Neural cell (in vitro differentiated cells): ENCODE measurements around the gene EEF1A2. TPM values are rescaled to one million over a fixed set of nuclear protein-coding genes. Genes with fewer than 3 reads are reported as not detected.

Source experiments
- H2AFZ ChIP-seq: fragments of 200-600, 300-800 bp; sonication (generic), shearing (Covaris generic); 2 replicates; pipeline ENCODE4 v1.6.0; 2014; ENCODE audit warnings: low read depth, mild to moderate bottlenecking, antibody characterized with exemption, low read length, moderate library complexity
- H3F3A ChIP-seq: fragments of 200-600 bp; shearing (Covaris generic); 2 replicates; pipeline ENCODE4 v1.6.1; 2016; ENCODE audit warnings: mild to moderate bottlenecking, moderate library complexity, mixed read lengths, antibody characterized with exemption, low read length; ENCODE audit not compliant: insufficient read depth, poor library complexity, severe bottlenecking
- H3K27ac ChIP-seq: fragments of 200-600, 300-800 bp; sonication (generic), shearing (Covaris generic); 2 replicates; pipeline ENCODE4 v1.5.1; 2014; ENCODE audit warnings: mild to moderate bottlenecking, low read length, moderate library complexity
- H3K27me3 ChIP-seq: fragments of 300-800, 200-600 bp; sonication (generic), shearing (Covaris generic); 2 replicates; pipeline ENCODE4 v1.6.0; 2014; ENCODE audit warnings: mild to moderate bottlenecking, low read depth, low read length, moderate library complexity; ENCODE audit not compliant: insufficient read depth
- H3K36me3 ChIP-seq: fragments of 300-800, 200-600 bp; sonication (generic), shearing (Covaris generic); 2 replicates; pipeline ENCODE4 v1.5.1; 2014; ENCODE audit warnings: mild to moderate bottlenecking, antibody characterized with exemption, low read length, moderate library complexity; ENCODE audit not compliant: insufficient read depth
- H3K4me2 ChIP-seq: fragments of 300-800, 200-600 bp; sonication (generic), shearing (Covaris generic); 2 replicates; pipeline ENCODE4 v1.6.0; 2014; ENCODE audit warnings: mild to moderate bottlenecking, low read length
- H3K4me3 ChIP-seq: fragments of 300-800, 200-600 bp; sonication (generic), shearing (Covaris generic); 2 replicates; pipeline ENCODE4 v1.5.1; 2014; ENCODE audit warnings: mild to moderate bottlenecking, low read length, moderate library complexity
- H3K79me2 ChIP-seq: fragments of 200-600 bp; shearing (Covaris generic); replicated peaks from 2 replicates; pipeline ENCODE4 v1.6.0; 2014; ENCODE audit warnings: mild to moderate bottlenecking, low read length, moderate library complexity; ENCODE audit not compliant: insufficient read depth
- H3K9ac ChIP-seq: fragments of 300-800, 200-600 bp; sonication (generic), shearing (Covaris generic); 2 replicates; pipeline ENCODE4 v1.6.1; 2016; ENCODE audit warnings: mild to moderate bottlenecking, low read length, mixed read lengths
- H3K9me2 ChIP-seq: fragments of 200-600 bp; shearing (Covaris generic); 2 replicates; pipeline ENCODE4 v1.6.1; 2016; ENCODE audit warnings: mild to moderate bottlenecking, low read length, mixed read lengths; ENCODE audit not compliant: insufficient read depth
- H3K9me3 ChIP-seq: fragments of 200-600, 300-800 bp; sonication (generic), shearing (Covaris generic); 2 replicates; pipeline ENCODE4 v1.6.1; 2016; ENCODE audit warnings: mild to moderate bottlenecking, mixed run types, low read length, moderate library complexity, mixed read lengths
- H4K20me1 ChIP-seq: fragments of 200-600 bp; shearing (Covaris generic); 2 replicates; pipeline ENCODE4 v1.6.1; 2016; ENCODE audit warnings: mild to moderate bottlenecking, mixed run types; ENCODE audit not compliant: insufficient read depth
- CTCF ChIP-seq: fragments of 450-650 bp; IDR thresholded peaks from 2 replicates; pipeline ENCODE4 v1.5.1; 2014; ENCODE audit warnings: antibody characterized with exemption, mild to moderate bottlenecking, moderate library complexity; ENCODE audit not compliant: poor library complexity, severe bottlenecking
- EP300 ChIP-seq: fragments of 450-650 bp; conservative IDR thresholded peaks from 2 replicates; pipeline ENCODE4 v1.6.1; 2014; ENCODE audit warnings: antibody characterized with exemption, mild to moderate bottlenecking, moderate library complexity; ENCODE audit not compliant: poor library complexity, severe bottlenecking
- EZH2 ChIP-seq: fragments of 200-600, 300-800 bp; shearing (Covaris generic), sonication (generic); IDR thresholded peaks from 2 replicates; pipeline ENCODE4 v1.6.1; 2014; ENCODE audit warnings: antibody characterized with exemption, low read length, borderline replicate concordance, mild to moderate bottlenecking; ENCODE audit not compliant: insufficient read depth, poor library complexity, severe bottlenecking
- MXI1 ChIP-seq: fragments of 450-650 bp; conservative IDR thresholded peaks from 2 replicates; pipeline ENCODE4 v1.6.1; 2014; ENCODE audit warnings: antibody characterized with exemption, mild to moderate bottlenecking; ENCODE audit not compliant: poor library complexity, severe bottlenecking
- POLR2AphosphoS5 ChIP-seq: IDR thresholded peaks from 2 replicates; pipeline ENCODE4 v1.6.1; 2012
- RAD21 ChIP-seq: fragments of 450-650 bp; conservative IDR thresholded peaks from 2 replicates; pipeline ENCODE4 v1.6.1; 2014; ENCODE audit warnings: antibody characterized with exemption, mild to moderate bottlenecking, moderate library complexity
- SMC3 ChIP-seq: fragments of 450-650 bp; conservative IDR thresholded peaks from 2 replicates; pipeline ENCODE4 v1.6.1; 2014; ENCODE audit warnings: antibody characterized with exemption, mild to moderate bottlenecking, moderate library complexity; ENCODE audit not compliant: poor library complexity
- TAF1 ChIP-seq: IDR thresholded peaks from 2 replicates; pipeline ENCODE4 v1.6.1; 2012; ENCODE audit warnings: low read depth
- polyA plus RNA-seq: library from polyadenylated mRNA; depleted of rRNA; stranded (reverse); fragments of >200 nt; gene quantifications from 2 replicates; pipeline ENCODE4 v1.2.3, GENCODE V29; 2014
- TF ChIP-seq, protein P1 (sequence below): IDR thresholded peaks from 2 replicates; pipeline ENCODE4 v1.6.1; 2012; ENCODE audit warnings: borderline replicate concordance

Gene EEF1A2
- polyA plus RNA-seq, 1 donor from 2014 or later: 208 TPM

GRCh38 chr20:63508072-63508768 is 9.3 kb upstream of the EEF1A2 start:
- H3K79me2 ChIP-seq: no peaks in the 10 kb centered on the region
- no peak overlapping the region for H3K4me2 ChIP-seq
- H3K9ac ChIP-seq: no peak overlapping the region
- H3K27ac ChIP-seq: no peak overlapping the region
- peaks cover 9% of the 10 kb centered on the region for H3K9me3 ChIP-seq
- H3K36me3 ChIP-seq: no peaks in the 10 kb centered on the region
- H3F3A ChIP-seq: no peaks in the 10 kb centered on the region
- no peaks in the 10 kb centered on the region for H4K20me1 ChIP-seq
- no peak for TF ChIP-seq EZH2
- TF ChIP-seq TAF1: no peak
- no peak for TF ChIP-seq RAD21
- no peak for TF ChIP-seq EP300
- TF ChIP-seq, protein P1, sequence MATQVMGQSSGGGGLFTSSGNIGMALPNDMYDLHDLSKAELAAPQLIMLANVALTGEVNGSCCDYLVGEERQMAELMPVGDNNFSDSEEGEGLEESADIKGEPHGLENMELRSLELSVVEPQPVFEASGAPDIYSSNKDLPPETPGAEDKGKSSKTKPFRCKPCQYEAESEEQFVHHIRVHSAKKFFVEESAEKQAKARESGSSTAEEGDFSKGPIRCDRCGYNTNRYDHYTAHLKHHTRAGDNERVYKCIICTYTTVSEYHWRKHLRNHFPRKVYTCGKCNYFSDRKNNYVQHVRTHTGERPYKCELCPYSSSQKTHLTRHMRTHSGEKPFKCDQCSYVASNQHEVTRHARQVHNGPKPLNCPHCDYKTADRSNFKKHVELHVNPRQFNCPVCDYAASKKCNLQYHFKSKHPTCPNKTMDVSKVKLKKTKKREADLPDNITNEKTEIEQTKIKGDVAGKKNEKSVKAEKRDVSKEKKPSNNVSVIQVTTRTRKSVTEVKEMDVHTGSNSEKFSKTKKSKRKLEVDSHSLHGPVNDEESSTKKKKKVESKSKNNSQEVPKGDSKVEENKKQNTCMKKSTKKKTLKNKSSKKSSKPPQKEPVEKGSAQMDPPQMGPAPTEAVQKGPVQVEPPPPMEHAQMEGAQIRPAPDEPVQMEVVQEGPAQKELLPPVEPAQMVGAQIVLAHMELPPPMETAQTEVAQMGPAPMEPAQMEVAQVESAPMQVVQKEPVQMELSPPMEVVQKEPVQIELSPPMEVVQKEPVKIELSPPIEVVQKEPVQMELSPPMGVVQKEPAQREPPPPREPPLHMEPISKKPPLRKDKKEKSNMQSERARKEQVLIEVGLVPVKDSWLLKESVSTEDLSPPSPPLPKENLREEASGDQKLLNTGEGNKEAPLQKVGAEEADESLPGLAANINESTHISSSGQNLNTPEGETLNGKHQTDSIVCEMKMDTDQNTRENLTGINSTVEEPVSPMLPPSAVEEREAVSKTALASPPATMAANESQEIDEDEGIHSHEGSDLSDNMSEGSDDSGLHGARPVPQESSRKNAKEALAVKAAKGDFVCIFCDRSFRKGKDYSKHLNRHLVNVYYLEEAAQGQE: no peak
- TF ChIP-seq SMC3: no peak
- TF ChIP-seq MXI1: no peak
- TF ChIP-seq CTCF: no peak
- TF ChIP-seq POLR2AphosphoS5: no peak
- H3K4me3 ChIP-seq: no peak overlapping the region
- H3K9me2 ChIP-seq: no peaks in the 10 kb centered on the region
- H2AFZ ChIP-seq: no peak overlapping the region
- no peaks in the 10 kb centered on the region for H3K27me3 ChIP-seq

- H3F3A ChIP-seq: no peaks in the 10 kb centered on the region
- H3K4me3 ChIP-seq: no peak overlapping the region
- H4K20me1 ChIP-seq: no peaks in the 10 kb centered on the region
- H3K79me2 ChIP-seq: no peaks in the 10 kb centered on the region
- H3K27me3 ChIP-seq: no peaks in the 10 kb centered on the region
- no peak overlapping the region for H2AFZ ChIP-seq
- TF ChIP-seq RAD21: no peak
- TF ChIP-seq EP300: no peak
- no peak for TF ChIP-seq TAF1
- TF ChIP-seq, protein P1: no peak
- H3K9me3 ChIP-seq: peaks cover 9% of the 10 kb centered on the region
- H3K36me3 ChIP-seq: no peaks in the 10 kb centered on the region
- no peaks in the 10 kb centered on the region for H3K9me2 ChIP-seq
- H3K27ac ChIP-seq: no peak overlapping the region
- no peak overlapping the region for H3K4me2 ChIP-seq
- H3K9ac ChIP-seq: no peak overlapping the region
Observed at GRCh38 chr20:63507083-63507743, 8.3 kb upstream of the EEF1A2 start.
